ENCODE data around the gene CDR2L. TPM values are rescaled to one million over a fixed set of nuclear protein-coding genes. Genes with fewer than 3 reads are reported as not detected.
A peak's percentile ranks its signal among the peaks of the same experiment; 100 is the strongest.
"Not testable (repeated sequence)": the region's sequence is repeated elsewhere in the genome, so short reads cannot be mapped to it uniquely, and the experiment has no call there.

The CDR2L gene
- total RNA-seq, 1 experiment from 2014 or later = 11.5 TPM

DNA sequence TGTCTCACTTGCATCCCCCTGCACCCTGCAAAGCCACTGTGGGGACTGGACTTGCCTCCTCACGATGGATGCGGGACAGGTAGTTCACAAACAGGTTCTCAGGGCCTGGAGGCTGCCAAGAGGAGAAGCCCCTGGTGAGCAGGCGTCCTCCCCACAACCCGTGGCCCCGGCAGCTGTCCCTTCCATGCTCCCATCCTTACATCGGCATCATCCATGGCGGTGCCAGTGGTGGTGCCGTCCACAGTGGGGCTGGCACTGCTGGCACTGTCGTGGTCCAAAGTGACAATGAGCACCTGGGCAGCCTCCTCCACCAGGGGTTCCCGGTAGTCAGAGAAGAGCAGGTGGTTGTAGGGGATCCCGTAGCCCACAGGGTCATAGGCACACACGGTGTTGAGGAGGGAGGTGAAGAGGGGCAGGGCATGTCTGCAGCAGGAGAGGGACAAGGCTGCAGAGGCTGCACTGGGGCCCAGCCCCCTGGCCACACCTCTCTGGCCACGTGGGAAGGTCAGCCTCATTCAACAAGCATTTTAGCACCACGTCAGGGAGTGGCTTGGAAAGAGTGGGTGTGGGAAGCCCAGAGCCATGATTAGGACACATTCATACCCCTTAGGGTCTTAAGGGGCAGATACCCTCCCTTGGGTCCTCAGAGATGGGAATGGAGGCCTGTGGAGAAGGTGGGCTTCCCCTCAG is 27.5 kb upstream of the CDR2L start:
- peak; percentile 46 for DNase-seq (ENCODE audit: low read depth)

DNA sequence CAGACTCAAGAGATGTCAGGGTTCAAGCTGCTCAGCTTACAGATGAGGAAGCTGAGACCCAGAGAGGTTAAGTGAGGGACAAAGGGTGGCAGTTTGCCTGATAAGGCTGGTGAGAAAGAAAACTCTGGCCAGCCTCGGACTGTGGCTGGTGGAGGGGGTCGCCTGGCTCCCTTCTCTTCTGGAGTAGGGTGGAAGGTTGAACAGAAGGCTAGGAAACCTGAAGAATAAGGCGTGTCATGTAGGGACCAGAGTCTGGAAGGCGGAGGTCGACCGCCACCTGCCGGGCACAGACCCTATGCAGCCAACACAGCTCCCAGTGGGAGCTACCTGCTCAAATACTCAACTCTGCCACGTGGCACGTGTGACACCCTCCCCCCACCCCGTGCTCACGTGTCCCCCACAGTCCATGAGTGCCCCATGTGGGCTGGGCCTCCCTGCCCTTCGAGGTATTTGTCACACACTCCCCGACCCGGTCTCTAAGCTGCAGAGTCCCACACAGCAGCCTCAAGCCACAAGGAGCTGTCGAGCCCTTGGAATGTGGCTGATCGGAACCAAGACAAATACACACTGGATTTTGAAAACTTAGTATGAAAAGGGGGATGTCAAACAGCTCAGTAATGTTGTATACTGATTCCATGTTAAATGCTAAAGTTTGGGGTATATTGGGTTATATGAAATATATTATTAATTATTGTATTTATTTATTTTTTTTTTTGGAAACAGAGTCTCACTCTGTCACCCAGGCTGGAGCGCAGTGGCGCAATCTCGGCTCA is 26.7 kb upstream of the CDR2L start:
- peak; percentile 84 for DNase-seq (ENCODE audit: low read depth)

DNA sequence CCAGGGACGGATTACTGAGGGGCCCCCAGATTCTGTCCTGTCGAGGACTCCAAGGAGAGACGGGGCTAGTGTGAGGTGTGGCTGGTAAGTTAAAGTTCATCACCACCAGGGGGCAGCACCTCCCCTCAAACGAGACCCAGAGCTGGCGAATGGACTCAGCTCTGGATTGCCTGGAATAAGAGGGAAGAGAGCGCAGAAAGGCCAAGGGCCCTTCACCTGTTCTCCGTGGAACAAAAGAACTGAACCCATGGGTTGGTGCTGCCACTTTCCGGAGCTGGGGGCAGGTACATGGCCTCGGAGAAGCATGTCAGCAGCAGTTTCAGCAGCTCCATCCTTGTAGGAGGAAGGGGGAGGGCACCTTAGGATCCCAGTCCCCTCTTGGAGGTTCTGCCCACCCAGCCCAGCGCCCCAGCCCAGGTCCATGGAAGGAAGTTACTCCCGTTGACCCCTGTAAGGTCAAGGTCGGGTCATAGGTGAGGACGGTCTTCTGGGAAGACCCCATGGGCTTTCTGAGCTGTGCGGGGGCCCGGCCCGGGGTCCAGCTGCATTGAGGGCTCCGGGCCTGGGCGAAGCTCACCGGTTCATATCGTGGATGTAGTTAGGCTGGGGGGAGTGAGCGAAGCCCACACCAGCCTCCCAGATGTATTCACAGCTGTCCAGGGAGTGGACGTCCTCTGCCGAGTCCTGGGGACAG is 25.6 kb upstream of the CDR2L start:
- DNase-seq (ENCODE audit: low read depth) = peak; percentile 89

DNA sequence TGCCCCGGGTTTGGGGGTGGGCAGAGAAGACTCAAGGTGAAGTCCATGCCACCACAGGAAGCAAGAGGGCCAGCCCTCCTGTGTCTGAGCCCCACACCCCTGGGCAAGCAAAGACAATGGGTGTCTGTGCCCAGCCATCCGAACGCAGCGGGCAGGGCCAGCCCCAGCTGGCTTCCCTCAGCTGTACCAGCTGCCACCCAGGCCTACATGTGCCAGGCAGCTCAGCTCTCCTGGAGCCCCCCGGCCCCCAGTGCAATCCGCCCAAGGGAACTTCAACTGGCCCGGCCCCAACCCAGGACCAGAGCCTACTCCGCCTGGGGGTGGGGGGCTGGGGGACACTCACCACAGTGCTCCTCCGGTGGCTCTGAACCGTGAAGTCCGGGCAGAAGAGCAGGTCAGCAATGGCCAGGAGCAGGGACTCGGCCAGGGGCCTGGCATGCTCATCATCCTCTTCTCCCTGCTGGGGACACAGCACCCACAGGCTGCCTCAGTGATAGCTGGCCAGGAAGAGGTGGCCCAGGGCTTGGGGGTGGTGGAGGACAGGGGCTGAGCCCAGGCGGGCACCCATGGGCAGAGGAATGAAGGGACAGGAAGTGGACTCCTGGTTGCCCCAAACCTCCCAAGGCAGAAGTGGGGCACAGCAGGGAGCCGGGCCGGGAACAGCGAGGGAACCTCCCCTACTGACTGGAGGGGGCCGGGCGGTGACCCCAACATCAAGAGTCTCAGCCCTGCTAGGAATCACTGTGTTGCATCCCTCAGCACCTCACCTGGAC is 24.6 kb upstream of the CDR2L start:
- no peak for DNase-seq (ENCODE audit: low read depth)

DNA sequence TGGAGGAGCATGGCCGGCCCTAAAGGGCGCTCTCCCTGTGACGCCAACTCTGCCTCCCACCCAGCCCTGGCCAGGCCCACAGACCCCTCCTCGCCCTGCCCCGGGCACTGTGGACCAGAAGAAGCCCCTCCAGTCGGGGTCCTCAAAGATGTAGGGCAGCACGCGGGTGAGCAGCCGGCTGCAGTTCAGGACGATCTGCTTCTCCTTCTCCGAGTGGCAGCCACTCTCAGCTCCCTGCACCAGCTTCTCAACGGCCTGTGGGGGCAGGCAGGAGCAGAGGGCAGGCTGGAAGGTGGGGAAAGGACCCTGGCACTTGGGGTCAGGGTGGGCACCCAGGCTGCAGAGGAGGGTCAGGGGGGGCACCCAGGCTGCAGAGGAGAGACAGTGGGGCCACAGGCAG is 23.8 kb upstream of the CDR2L start:
- DNase-seq (ENCODE audit: low read depth) = no peak

DNA sequence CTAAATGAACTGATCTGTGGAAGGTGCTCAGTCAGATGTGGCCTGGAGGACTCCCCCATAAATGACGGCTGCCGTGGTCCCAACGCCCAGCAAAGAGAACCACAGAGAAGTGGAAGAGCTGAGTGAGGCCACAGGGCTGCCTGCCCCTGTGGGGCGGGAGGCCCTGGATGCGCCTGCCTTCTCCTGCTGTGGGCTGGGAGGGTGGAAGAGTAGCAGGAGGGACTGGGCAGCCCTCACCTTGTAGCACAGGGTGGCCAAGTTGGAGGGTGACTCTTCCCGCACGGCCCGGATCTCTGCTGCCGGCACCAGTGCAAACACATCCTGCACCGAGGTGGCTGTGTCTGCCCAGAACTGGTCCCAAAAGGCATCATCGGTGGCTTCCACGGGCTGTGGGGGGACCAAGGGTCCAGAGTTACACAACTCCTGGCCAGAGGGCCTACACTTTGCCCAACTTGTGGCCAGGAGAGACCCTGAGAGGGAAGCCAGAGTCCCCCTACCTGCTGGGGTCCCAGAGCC is 23.1 kb upstream of the CDR2L start:
- DNase-seq (ENCODE audit: low read depth) = no peak

DNA sequence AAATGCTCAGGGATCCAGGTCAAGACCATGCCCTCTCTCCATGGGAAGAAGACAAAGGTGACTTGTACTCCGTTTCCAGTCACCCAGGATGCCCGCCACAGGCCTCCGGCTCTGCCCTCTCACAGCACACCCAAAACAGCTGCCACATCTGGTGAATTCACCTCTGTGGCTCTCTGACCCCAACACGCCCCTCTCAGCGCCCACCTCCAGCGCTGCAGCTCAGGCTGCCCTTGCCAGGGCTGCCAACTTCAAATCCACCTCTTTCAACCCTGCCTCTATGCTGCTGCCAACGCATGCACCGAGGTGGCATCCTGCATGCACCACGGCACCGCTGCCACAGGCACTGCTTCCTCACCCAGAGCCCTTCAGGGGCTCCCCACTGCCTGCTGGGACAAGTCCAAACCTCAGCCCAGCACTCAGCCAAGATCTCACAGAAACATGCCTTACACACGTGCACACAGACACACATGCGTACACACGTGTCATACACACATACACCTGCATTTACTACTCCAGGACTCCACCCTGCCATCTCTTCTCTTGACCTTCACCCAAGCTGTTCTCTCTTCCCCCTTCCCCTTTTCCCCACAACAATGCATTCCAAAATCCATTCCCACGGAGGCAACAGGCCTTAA is 22.3 kb upstream of the CDR2L start:
- DNase-seq (ENCODE audit: low read depth) = no peak

DNA sequence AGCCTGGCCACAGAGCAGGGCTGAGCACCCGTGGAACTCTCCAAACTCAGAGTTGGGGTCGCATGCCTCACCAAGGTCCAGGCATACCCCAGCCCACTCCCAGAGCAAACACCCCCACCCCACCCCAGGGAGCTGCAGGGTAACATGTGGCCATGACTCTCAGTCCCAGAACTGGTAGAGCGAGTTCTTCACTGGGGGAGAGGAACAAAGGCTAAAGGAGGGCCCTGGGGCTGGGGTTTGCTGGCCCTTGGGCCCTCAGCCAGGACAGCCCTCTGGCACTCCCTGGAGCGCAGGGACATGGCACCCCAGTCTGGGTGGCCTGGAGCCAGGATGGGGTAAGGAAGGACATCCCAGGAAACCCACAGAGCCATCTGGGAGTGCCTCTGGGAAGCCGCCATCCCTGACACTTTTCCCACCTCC is 19.1 kb upstream of the CDR2L start:
- no peak for DNase-seq (ENCODE audit: low read depth)

DNA sequence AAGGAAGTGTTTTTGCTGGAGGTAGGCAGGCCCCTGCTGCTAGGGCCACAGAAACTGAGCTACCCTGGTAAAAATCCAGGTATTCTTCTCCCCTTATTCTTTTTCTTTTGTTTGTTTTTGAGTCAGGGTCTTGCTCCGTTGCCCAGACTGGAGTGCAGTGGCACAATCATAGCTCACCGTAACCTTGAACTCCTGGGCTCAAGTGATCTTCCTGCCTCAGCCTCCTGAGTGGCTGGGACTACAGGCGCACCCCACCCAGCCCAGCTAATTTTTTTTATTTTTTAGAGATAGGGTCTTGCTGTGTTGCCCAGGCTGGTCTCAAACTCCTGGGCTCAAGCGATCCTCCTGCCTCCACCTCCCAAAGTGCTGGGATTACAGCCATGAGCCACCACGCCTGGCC is 17.9 kb upstream of the CDR2L start:
- not testable (repeated sequence) for DNase-seq (ENCODE audit: low read depth)

DNA sequence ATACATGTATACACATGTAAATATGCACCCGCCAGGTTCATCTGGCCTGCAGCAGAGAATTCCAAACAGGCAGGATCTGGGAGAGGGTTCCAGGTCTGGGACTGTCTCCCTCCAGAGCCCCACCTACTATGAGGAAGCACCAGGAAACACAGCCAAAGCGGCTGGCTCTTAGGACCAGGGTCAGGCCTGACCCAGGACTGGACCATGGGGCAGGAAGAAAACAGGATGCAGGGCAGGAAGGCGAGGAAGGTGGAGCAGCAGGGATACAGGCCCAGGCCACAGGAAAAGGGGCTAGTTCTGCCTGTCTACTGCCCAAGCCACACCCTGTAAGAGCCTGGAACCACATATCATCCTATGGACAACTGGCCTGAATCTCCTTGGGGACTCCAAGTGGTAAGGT is 17.0 kb upstream of the CDR2L start:
- no peak for DNase-seq (ENCODE audit: low read depth)

DNA sequence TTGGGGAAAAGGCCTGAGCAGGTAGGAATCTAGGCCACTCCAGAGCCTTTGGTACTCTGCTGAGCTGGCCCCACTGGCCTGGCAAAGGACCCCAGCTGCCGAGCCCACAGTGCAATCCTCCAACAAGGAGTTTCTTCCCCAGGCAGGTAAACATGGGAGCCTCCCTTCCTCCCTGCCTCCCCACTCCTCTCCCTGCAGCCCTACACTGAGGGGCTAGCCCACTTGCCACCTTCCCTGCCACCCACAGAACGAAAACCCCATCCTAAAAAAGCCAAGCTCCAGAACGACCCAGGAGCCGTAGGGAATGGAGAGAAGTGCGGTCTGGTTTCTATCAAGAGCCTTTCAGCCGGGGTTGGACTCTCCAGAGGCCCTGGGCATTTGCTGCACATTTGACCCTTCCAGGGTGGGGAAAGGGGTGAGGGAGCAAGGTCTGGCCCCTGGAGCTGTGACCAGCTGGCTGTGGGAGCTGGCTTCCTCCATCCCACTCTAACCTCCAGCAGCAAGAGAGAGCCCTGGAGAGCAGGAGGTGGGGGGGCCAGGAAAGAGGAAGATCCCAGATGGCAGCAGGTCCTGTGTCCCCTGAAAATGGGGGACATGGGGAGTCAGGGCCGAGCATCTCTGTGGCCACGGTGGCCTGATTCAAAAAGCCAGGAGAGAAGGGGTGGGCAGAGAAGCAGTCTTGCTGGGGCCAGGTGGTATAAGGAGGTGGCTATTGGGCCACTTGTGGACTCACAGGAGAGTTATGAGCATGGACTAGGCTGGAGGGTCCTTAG is 16.2 kb upstream of the CDR2L start:
- DNase-seq (ENCODE audit: low read depth) = no peak

DNA sequence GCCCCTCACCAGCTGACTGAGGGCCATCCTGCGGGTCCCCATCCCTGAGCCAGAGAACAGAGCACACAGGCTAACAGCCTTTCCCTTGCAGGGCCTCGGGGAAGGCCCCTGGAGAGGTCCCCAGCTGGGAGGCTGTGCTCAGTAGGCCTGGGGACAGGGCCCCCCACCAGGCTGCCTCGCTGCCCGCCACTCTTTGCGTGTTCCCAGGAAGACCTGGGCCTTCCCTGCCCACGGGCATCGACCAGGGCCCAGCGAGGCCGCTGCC is 15.7 kb upstream of the CDR2L start:
- no peak for DNase-seq (ENCODE audit: low read depth)

DNA sequence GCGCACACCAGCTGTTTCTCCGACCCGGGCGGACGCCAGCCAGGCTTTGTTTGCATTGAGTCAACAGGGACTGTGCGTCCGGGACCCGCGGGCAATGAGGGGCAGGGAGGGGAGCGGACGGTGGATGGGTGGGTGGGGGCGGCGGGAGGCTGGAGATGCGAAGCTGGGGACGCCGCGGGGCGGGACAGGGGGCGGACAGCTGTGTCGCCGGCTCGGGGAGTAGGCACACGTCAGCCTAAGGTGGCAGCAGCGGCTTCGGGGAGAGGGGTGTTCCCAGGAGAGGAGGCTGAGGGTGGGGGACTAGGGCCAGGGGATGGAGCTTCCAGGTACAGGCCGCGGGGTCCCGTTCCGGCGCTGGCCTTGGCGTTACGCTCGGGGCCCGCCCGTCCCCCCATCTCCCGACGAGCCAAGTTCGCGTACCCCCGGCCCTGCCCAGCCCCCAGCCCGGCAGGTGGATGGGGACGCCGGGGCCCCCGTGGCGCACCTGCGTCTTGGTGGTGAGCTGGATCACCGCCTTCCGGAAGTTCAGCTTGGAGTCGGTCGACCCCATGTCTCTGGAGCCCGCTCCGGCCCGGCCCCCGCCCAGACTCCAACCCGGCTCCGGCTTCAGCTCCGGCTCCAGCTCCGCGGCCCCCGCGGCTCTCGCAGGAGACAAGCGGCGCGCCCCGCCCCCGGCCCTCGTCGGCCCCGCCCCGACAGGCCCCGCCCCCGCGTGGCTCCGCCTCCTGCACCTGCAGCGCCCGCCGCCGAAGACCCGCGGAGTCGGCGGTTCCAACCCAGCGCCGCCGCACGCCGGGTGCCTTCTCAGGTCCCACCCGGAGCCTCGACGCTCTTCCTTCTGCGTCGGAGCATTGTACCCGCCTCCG is 15.1 kb upstream of the CDR2L start, which contains the start of gene HID1:
TSS of gene HID1 (minus strand) at position 653 of the 866 bp plus-strand sequence. CDS start at position 550, 103 bp downstream.
- peak; percentile 63 for DNase-seq (ENCODE audit: low read depth)

DNA sequence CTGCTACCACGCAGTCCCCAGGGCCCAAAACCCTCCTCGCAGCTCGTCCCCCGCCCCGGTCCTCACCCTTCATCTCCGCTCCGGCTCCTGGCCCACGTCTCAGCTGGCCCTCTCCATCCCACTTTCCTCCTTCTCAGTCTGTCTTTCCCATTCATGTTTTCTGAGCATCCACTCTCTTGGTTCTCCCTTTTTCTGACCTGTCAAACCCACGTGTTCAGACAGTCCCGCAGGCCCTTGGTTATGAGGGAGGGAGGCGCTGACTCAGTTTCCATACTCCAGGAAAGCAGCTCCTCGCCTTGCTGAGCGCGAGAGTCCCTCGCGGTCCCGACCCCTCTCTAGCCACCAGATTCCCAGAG is 14.5 kb upstream of the CDR2L start:
- no peak for DNase-seq (ENCODE audit: low read depth)

DNA sequence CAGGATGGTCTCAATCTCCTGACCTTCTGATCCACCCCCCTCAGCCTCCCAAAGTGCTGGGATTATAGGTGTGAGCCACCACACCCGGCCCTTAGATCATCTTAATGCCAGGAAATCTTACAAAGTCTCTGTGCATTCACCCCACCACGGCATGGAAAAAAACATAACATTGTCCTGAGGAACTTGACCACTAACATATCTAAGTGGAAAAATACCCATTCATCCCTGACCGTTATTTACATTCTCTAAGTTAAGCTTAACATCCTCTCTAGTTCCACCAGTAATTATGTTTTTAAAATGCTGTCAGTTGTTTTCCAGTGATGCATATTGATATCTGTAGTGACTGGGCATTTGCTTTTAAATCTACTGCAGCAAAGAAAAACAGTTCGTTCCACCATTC is 11.5 kb upstream of the CDR2L start:
- DNase-seq (ENCODE audit: low read depth) = no peak

DNA sequence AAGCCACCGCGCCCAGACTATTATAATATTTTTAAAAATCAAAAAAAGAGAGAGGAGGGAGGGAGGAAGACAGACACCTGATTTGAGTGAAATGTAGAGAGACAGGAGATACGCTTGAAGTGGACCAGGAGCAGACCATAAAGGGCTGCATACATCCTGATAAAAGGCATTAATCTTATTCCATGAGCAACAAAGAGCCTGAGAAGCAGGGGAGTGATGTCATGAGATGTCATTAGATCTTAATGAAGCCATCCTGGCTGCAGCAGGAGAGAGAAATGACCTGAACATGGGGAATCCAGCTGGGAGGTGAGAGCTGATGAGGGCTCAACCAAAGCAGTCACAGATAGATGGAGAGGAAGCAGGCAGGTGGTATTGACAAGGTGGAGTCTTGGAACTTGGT is 9.6 kb upstream of the CDR2L start:
- no peak for DNase-seq (ENCODE audit: low read depth)

DNA sequence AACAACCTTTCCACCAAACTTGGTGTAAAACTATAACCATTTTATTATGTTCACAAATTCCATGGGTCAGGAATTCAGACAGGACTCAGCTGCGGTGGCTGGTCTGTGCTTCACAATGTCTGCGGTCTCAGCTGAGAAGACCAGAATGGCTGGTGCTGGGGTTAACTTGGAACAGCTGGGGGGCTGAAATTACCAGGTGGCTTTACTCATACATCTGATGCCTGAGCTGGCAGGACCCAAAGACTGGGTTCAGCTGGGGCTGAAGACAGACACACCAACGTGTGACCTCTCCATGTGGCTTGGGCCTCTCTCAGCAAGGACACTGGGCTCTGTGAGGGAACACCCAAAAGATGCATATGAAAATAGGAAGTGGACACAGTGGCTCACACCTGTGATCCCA is 9.2 kb upstream of the CDR2L start:
- no peak for DNase-seq (ENCODE audit: low read depth)

DNA sequence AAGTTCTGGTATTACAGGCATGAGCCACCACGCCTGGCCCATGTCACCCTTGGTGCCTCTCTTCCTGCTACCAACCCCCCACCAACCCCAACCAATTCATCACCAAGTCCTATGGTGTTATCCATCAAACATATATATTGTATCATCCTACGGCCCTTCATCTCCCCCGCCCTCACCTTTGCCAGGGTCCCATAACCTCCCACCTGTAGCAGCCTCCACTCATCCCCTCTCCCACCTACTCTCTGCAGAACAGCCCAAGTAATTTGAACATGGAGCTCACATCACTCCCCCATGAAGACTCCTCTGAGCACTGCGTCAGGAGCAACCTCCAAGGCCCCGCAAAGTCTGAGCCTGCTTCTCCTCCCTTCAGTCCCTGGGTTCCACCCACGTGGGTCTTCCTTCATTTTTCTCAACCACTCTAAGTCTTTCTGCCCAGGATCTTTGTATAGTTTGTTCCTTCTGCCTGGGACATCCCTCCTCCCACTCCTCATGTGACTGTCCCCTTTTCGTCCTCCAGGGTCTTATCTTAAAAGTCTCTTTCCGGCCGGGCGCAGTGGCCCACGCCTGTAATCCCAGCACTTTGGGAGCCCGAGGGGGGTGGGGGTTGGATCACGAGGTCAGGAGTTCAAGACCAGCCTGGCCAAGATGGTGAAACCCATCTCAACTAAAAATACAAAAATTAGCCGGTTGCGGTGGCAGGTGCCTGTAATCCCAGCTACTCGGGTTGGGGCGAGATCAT is 7.9 kb upstream of the CDR2L start:
- no peak for DNase-seq (ENCODE audit: low read depth)

DNA sequence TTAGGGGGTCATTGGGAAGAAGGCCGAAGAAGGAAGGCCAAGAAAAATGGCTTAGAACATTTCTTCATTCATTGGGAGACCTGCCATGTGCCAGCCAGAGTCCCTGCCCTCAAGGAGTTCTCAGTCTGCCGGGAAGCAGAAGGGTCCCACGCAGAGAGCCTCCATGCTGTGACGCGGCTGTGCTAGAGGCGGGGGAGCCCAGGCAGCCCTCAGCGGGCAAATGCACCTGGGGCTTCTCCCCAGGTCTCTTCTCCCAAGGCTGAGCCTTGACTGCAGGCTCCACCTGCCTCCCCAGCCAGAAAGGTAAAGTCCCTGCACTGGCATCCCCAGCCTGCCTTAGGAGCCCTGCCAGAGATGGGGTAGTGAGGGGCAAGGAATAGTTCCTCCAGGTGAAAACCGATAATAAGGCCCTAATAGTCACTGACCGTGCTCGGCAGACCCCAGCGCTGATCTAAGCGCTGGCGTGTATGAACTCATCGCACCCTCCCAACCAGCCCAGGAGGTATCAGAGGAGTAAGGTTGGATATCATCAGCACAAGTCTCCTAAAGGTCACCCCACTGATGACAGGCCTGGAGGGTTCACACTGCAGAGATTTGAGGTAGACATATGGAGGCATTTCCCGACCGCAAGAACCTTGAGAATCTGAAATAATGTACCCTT is 6.0 kb upstream of the CDR2L start:
- no peak for DNase-seq (ENCODE audit: low read depth)

Data from Daoy (cell line).